ENCODE data around the gene UST.
"Not testable (repeated sequence)": the region's sequence is repeated elsewhere in the genome, so short reads cannot be mapped to it uniquely, and the experiment has no call there.

Gene UST

GRCh38 chr6:149039025-149039424, 292.2 kb downstream of the UST start:
- not testable (repeated sequence) for DNase-seq (ENCODE audit: low read depth)

GRCh38 chr6:149041953-149042352, 295.1 kb downstream of the UST start:
- DNase-seq (ENCODE audit: low read depth): no peak

- DNase-seq (ENCODE audit: low read depth): peak; percentile 13
Observed at GRCh38 chr6:149043476-149044130, 296.8 kb downstream of the UST start.

- DNase-seq (ENCODE audit: low read depth): peak; percentile 80
Observed at GRCh38 chr6:149044528-149044927, 297.7 kb downstream of the UST start.

- DNase-seq (ENCODE audit: low read depth): no peak
Observed at GRCh38 chr6:149045404-149045803, 298.6 kb downstream of the UST start.

DNA sequence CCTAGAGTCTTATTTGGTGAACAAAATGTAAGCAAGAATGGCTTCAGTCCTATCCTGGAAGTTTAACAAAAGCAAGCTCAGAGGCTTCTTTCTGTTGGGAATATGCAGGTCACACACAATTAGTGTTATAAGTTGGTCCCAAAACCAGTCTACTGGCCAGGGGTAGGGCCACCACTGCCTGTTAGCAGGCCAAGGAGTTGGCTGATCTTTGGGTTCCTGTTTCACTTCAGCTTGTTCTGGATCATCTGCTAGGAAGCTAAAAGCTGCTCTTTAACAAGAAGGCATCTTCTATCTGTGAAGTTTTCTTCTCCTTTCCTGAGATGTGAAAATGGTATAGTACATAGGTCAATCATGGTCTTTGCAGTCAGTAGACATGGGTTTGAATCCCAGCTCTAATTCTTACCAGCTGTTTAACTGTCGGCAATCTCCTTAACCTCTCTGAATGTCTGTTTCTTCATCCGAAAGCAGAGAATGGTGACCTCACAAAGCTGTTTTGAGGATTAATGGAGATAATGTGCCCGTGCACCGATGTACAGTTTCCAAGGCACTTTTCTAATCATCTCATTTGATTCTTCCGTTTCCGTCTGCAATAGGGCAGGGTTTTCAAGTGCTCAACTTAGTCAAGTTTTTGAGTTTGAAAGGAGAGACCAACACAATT, 299.5 kb downstream of the UST start:
- DNase-seq (ENCODE audit: low read depth): no peak

GRCh38 chr6:149046822-149047246, 300.0 kb downstream of the UST start:
- peak; percentile 74 for DNase-seq (ENCODE audit: low read depth)

DNA sequence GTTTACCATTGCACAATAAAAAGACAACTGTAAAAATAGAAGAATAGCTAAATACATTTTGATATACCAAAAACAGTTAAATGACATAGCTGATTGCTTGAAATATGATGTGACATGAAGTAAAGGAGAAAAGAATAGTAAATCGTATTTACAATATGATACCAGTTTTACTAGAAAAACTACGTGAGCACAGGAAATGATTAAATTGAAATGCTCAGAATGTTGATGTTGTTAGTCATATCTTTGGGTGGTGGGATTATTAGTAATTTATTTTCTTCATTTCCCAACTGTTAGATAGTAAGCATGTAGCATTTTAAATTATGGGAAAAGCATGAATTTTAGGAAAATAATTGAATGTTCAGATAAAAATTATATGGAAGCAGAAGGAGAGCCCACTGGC, 302.4 kb downstream of the UST start:
- DNase-seq (ENCODE audit: low read depth): peak; percentile 51

- DNase-seq (ENCODE audit: low read depth): peak; percentile 10
Observed at GRCh38 chr6:149050160-149050559, 303.3 kb downstream of the UST start.

DNA sequence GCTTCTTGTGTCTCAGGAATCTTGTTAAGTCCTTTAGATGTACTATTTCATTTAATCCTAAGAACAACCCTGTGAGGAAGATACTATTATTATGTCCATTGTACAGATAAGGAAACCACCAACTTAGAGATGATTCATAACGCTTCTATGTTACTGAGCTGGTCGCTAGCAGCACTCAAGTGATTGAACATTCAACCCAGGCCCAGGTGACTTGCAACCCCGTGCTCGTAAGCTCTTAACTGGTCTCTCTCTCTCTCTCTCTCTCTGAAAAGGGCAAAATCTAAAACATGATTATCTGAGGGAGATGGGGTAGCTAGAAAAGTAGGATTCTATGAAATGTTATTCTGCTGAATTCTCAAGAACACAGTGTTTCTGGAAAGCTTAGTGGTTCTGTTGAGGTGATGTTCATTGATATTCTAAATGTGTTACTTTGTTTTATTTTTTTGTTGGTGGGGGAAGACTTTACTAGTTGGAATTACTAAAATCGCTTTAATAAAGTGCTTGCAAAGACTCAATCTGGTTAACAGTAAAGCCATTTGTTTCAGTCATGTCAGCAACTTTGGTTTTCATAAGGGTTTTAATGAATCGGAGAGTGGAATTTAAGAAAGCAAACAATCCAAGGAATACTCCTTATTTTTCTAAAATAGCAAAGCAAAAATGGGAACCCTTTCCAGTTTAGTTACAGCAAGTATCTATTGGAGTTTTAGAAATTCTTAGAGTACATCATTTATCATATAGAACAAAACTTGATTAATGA, 305.7 kb downstream of the UST start:
- no peak for DNase-seq (ENCODE audit: low read depth)

- DNase-seq (ENCODE audit: low read depth): no peak
Observed at GRCh38 chr6:149053848-149054558, 307.2 kb downstream of the UST start.

- no peak for DNase-seq (ENCODE audit: low read depth)
Observed at GRCh38 chr6:149054559-149055194, 307.8 kb downstream of the UST start.

GRCh38 chr6:149055195-149055899, 308.5 kb downstream of the UST start:
- no peak for DNase-seq (ENCODE audit: low read depth)

DNA sequence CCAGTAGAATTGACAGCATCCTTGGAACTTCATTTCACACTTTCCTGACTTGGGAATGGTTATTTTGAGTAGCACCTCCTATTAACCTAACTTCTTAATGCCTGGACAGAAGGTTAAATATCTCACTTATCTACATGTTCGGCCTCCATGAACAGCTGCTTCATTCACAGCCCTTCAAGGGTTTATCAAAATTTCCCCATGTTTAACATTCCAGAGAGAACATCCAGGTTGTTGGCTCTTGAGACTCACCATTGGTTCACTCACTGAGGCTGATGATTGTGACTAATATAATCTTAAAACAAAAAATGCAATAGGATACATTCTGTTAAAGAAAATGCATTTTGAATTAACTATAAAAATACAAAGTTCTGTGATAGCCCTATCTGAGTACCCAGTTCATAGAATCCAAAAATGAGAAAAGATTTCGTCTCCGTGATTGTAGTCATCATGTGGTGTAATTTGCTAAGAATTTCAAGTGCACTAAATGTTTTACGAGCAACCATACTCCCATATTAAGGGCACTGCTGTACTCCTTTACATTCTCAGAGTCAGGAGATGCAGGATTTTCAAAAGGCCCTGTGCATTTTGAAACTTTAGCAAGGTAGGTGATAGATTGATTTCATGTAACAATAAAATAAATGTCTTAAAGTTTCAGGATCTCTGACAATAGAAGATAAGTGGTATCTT, 310.1 kb downstream of the UST start:
- no peak for DNase-seq (ENCODE audit: low read depth)

GRCh38 chr6:149057464-149057840, 310.6 kb downstream of the UST start:
- no peak for DNase-seq (ENCODE audit: low read depth)

DNA sequence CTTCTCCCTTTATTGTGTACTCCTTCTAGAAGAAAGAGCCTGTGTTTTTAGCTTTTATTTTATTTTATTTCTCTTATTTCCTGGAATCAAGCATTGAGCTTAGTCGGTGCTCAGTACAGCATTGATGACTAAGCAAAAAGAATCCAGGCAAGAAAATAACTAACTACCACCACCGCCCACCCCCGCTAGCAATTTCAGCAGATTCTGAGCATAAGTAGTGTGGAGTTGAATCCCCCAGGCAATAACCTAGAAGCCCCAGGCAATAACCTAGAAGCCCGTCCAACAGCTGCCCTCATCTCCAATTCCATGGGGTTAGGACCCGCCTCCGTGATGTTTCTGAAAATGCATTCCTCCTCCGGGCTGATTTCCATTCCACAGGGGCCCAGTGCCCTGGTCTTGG, 312.7 kb downstream of the UST start:
- DNase-seq (ENCODE audit: low read depth): no peak

GRCh38 chr6:149060300-149060984, 313.6 kb downstream of the UST start:
- no peak for DNase-seq (ENCODE audit: low read depth)

- DNase-seq (ENCODE audit: low read depth): peak; percentile 53
Observed at GRCh38 chr6:149060985-149061760, 314.3 kb downstream of the UST start.

DNA sequence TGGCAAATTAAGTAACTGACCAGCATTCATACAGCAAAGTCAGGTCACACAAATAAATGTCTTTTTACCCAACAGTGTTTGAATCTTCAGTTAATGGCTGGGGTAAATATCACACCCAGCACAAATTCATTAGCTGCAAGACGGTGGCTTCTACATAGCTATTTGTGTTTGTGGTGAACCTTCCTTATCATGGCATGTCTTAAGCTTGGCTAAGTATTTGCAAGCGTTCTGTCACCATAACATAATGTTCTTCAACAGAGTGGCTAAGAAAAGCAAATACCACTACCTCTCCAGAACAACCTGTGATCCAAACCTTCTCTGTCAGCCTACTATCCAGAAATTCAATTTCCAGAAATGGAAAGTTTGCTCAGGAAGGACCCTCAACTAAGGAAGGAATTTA, 315.1 kb downstream of the UST start:
- DNase-seq (ENCODE audit: low read depth): no peak

Measured in EH (cell line).